Mesodermal cell (in vitro differentiated cells): ENCODE measurements around the gene GALNT10.

Experiments
- H3K27ac ChIP-seq: 2 replicates; pipeline ENCODE4 v1.7.0; 2013; ENCODE audit warnings: mild to moderate bottlenecking, low read depth, low read length, moderate library complexity; ENCODE audit not compliant: severe bottlenecking
- H3K36me3 ChIP-seq: 2 replicates; pipeline ENCODE4 v1.7.1; 2013; ENCODE audit warnings: mild to moderate bottlenecking, low read length, moderate library complexity; ENCODE audit not compliant: control insufficient read depth, insufficient read depth
- H3K4me1 ChIP-seq: one replicate; pipeline ENCODE4 v1.7.1; 2013; ENCODE audit warnings: mild to moderate bottlenecking, low read length; ENCODE audit not compliant: insufficient read depth, control insufficient read depth, poor library complexity, severe bottlenecking
- H3K4me3 ChIP-seq: 2 replicates; pipeline ENCODE4 v1.7.0; 2013; ENCODE audit warnings: low read length, control low read depth, mild to moderate bottlenecking; ENCODE audit not compliant: insufficient read depth, poor library complexity, severe bottlenecking; ENCODE audit errors: extremely low read depth
- H3K9me3 ChIP-seq: 2 replicates; pipeline ENCODE4 v1.7.1; 2013; ENCODE audit warnings: mild to moderate bottlenecking, low read length, moderate library complexity; ENCODE audit not compliant: control insufficient read depth
- whole genome bisulfite sequencing, 2 experiments: methylation state at CpG; one replicate each; pipeline ENCODE4 v1.1.5; 2013; ENCODE audit warnings: missing lambda C conversion rate in 2 of 2; ENCODE audit not compliant: insufficient coverage in 2 of 2; 5-methylcytosine and 5-hydroxymethylcytosine counted together

GALNT10 gene

DNA sequence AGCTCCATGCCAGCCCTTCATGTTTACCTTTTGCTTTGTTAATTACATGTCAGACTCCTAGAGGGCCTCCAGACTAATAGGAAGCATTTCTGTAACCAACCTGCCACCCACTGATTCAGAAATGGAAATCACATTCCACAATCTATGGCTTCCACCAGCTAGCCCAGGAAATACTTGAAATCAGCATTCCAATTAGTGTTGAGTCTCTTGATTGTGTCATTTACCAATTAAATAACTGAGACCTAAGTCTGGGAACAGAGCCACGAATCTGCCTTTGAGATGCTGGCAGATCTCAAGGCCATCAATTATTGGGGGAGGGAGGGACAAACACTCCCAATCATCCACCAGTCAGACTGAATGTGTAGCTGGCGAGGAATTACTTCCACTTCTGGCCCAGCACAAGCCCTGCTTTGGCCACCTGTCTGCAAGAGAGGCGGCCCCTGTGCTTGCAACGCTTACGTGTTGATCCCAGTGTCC is 227.8 kb downstream of the GALNT10 start:
- H3K4me3 ChIP-seq, result no peak overlapping the region
- no peaks in the 10 kb centered on the region for H3K4me1 ChIP-seq
- peaks cover 18% of the 10 kb centered on the region for H3K36me3 ChIP-seq
- no peak overlapping the region for H3K27ac ChIP-seq
- no peaks in the 10 kb centered on the region for H3K9me3 ChIP-seq
- 88 to 89% methylated on average over 3 to 4 of the region's 5 CpGs for WGBS, 2 experiments

- no peaks in the 10 kb centered on the region for H3K9me3 ChIP-seq
- WGBS, 2 experiments, result 94 to 95% methylated on average over 6 to 7 of the region's 7 CpGs
- peaks cover 15% of the 10 kb centered on the region for H3K36me3 ChIP-seq
- no peak overlapping the region for H3K27ac ChIP-seq
- H3K4me1 ChIP-seq, result no peaks in the 10 kb centered on the region
- H3K4me3 ChIP-seq, result no peak overlapping the region
Observed at GRCh38 chr5:154419236-154419635, 228.7 kb downstream of the GALNT10 start.

GRCh38 chr5:154421868-154422267 is 231.3 kb downstream of the GALNT10 start:
- Histone ChIP-seq H3K9me3 (no peaks in the 10 kb centered on the region), H3K4me1 (no peaks in the 10 kb centered on the region), H3K27ac (no peak overlapping the region), H3K4me3 (no peak overlapping the region), H3K36me3 (peaks cover 11% of the 10 kb centered on the region)
- WGBS, 2 experiments, result 43 to 55% methylated on average over 1 of the region's 1 CpG

DNA sequence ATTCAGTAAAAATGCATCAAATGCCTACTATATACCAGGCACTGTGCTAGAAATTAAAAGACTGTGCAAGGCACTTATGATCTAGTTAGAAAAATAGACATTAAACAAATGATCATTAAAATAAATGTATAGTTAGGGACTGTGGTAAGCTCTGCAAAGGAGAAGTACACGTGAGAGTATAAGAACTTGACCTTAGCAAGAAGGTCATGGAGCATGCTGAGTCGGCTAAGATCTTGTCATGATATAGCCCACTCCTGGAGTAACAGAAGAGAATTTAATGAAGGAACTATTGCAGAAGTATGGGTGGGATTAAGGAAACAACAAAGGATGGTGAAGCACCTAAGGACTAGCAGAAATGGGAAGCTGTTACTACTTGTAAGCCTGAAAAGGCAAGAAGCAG is 231.8 kb downstream of the GALNT10 start:
- WGBS, 2 experiments, result 83 to 100% methylated on average over 2 of the region's 2 CpGs
- Histone ChIP-seq H3K27ac (no peak overlapping the region), H3K9me3 (no peaks in the 10 kb centered on the region), H3K4me3 (no peak overlapping the region), H3K36me3 (peaks cover 7% of the 10 kb centered on the region), H3K4me1 (no peaks in the 10 kb centered on the region)

DNA sequence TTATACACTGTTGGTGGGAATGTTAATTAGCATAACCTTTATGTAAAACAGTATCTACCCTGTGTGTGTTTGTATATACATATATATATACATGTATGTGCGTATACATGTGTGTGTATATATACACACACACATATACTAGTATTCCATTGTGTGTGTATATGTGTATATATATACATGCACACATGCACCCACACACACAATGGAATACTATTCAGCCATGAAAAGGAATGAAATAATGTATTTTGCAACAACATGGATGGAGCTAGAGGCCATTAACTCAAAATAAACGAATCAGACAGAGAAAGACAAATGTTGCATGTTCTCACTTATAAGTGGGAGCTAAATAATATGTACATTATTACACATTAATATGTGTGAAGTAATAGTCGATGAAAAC is 237.7 kb downstream of the GALNT10 start:
- H3K36me3 ChIP-seq, result no peaks in the 10 kb centered on the region
- no peak overlapping the region for H3K27ac ChIP-seq
- H3K4me1 ChIP-seq, result no peaks in the 10 kb centered on the region
- no peaks in the 10 kb centered on the region for H3K9me3 ChIP-seq
- H3K4me3 ChIP-seq, result no peak overlapping the region
- WGBS, 2 experiments, result no CpG with 5 or more reads among the region's 3 CpGs

GRCh38 chr5:154429341-154429740 is 238.8 kb downstream of the GALNT10 start:
- no peak overlapping the region for H3K4me3 ChIP-seq
- H3K4me1 ChIP-seq, result no peaks in the 10 kb centered on the region
- peaks cover under 1% of the 10 kb centered on the region for H3K36me3 ChIP-seq
- H3K27ac ChIP-seq, result no peak overlapping the region
- WGBS, 2 experiments, result 100% methylated on average over 1 of the region's 1 CpG
- H3K9me3 ChIP-seq, result no peaks in the 10 kb centered on the region

DNA sequence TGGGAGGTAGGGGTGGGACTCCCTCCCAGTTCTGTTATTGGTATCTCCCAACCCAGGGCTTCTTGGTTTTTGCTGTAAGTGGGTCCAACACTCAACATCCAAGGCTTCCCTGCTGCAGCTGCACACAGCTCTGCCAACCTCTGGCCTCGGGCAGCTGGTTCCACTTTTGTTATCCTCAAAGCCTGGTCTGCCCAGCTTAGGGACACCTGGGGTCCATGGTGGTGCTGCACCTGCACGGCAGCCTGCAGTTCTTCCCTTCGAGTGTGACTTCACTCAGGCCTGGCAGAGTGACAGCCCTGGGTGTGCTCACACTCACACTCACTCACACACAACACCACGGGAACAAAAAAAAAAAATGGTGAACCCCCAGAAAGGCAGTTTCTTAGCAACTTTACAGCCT is 239.9 kb downstream of the GALNT10 start:
- Histone ChIP-seq H3K4me3 (no peak overlapping the region), H3K36me3 (peaks cover 11% of the 10 kb centered on the region), H3K27ac (no peak overlapping the region), H3K4me1 (no peaks in the 10 kb centered on the region), H3K9me3 (no peaks in the 10 kb centered on the region)
- 92 to 100% methylated on average over 2 to 4 of the region's 4 CpGs for WGBS, 2 experiments

DNA sequence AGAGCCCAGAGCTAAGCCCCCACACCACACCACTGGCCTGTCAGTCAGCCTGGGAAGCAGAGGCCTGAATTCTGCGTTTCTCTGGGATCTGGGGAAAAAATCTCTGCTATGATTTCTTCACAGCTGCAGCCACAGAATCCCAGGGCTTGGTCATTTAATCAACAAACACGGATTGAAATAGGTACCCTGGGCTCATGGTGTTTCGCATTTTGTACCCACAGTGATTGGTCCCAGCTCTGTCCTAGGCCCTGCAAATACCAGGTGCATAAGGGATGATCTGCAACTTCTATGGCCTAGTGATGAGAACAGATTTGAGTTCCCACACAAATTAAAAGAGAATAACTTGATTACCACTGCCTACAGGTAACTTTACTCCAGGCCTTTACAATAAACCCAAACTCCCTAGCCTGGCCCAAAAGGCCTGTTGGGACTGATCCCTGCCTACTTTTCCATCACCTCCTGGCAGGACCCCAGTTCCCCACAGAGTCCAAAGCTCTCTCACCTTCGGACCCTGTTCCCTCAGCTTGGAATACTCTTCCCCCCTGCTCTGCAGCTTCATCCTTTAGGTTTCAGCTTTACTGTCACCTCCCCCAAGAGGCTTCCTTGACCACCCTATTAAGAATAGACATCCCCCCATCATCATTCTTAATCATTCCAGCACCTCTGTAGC is 240.6 kb downstream of the GALNT10 start:
- H3K9me3 ChIP-seq, result no peaks in the 10 kb centered on the region
- H3K4me1 ChIP-seq, result no peaks in the 10 kb centered on the region
- no peak overlapping the region for H3K27ac ChIP-seq
- 84 to 91% methylated on average over 3 to 4 of the region's 4 CpGs for WGBS, 2 experiments
- H3K4me3 ChIP-seq, result no peak overlapping the region
- H3K36me3 ChIP-seq, result peaks cover 18% of the 10 kb centered on the region

DNA sequence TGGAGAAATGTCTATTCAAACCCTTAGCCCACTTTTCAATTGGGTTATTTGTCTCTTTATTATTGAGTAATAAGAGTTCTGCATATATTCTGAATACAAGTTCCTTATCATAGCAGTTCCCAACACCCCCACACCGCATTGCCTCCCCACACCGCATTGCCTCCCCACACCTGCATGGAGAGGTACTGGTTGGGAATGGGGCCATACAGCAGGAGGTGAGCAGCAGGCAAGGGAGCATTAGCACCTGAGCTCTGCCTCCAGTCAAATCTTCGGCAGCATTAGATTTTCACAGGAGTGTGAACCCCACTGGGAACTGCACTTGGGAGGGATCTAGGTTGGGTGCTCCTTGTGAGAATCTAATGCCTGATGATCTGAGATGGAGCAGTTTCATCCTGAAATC is 244.7 kb downstream of the GALNT10 start:
- no CpG with 5 or more reads among the region's 3 CpGs for WGBS, 2 experiments

DNA sequence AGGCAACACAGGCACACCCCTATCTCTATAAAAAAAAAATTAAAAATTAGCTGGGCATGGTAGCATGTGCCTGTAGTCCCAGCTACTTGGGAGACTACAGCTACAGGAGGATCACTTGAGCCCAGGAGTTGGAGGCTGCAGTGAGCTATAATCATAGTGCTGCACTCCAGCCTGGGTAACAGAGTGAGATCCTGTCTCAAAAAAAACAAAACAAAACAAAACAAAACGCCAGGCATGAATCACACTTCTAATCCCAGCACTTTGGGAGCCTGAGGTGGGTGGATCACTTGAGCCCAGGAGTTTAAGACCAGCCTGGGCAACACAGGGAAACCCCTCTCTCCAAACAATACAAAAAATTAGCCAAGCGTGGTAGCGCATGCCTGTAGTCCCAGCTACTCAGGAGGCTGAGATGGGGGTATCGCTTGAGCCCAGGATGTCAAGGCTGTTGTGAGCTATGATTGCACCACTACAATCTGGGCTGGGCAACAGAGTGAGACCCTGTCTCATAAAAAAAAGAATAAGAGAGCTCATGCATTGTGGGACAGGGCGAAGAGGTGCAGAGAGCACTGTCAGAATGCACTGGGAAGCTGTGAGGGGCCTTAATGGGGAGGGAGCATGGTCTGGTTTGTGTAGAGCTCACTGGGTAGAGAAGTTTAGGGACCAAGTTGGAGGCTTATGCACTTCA is 246.9 kb downstream of the GALNT10 start:
- H3K36me3 ChIP-seq, result peaks cover 66% of the 10 kb centered on the region
- no peak overlapping the region for H3K4me3 ChIP-seq
- no peaks in the 10 kb centered on the region for H3K9me3 ChIP-seq
- no peak overlapping the region for H3K27ac ChIP-seq
- H3K4me1 ChIP-seq, result no peaks in the 10 kb centered on the region
- 92 to 96% methylated on average over 4 of the region's 5 CpGs for WGBS, 2 experiments

More for the DNA sequence above, 244.7 kb downstream of the GALNT10 start:
- Histone ChIP-seq H3K27ac (no peak overlapping the region), H3K9me3 (no peaks in the 10 kb centered on the region), H3K36me3 (peaks cover 44% of the 10 kb centered on the region), H3K4me3 (no peak overlapping the region), H3K4me1 (no peaks in the 10 kb centered on the region)

GRCh38 chr5:154440540-154440939 is 250.0 kb downstream of the GALNT10 start:
- H3K36me3 ChIP-seq, result peaks cover 60% of the 10 kb centered on the region

More at GRCh38 chr5:154440540-154440939, 250.0 kb downstream of the GALNT10 start:
- Histone ChIP-seq H3K27ac (no peak overlapping the region), H3K4me1 (no peaks in the 10 kb centered on the region), H3K9me3 (no peaks in the 10 kb centered on the region), H3K4me3 (no peak overlapping the region)
- 93 to 94% methylated on average over 3 of the region's 5 CpGs for WGBS, 2 experiments
